Uterus (tissue), 2 donors: ENCODE data around the gene NET1.

Experiments used
- CTCF ChIP-seq, 4 experiments: fragments of 200-600 bp in 2 of 4; fragments of 450-650 bp in 2 of 4; sonication (generic) in 2 of 4; IDR thresholded peaks; one replicate each; pipeline ENCODE4 v1.5.1; 2016 to 2019; ENCODE audit warnings: antibody characterized with exemption in 4 of 4, mild to moderate bottlenecking in 2 of 4, moderate library complexity in 1 of 4
- POLR2A ChIP-seq, 2 donors: fragments of 450-650 bp; IDR thresholded peaks; one replicate each; pipeline ENCODE4 v1.6.1; 2016; ENCODE audit warnings: antibody characterized with exemption in 2 of 2, mild to moderate bottlenecking in 1 of 2, moderate library complexity in 1 of 2

GRCh38 chr10:5467207-5467535 is 54.8 kb downstream of the NET1 start:
- TF ChIP-seq CTCF (IDR thresholded peaks at IDR 0.05) (no peak), POLR2A (IDR thresholded peaks at IDR 0.05) (no peak)
